ENCODE results near the gene OBSCN. TPM values are rescaled to one million over a fixed set of nuclear protein-coding genes. Genes with fewer than 3 reads are reported as not detected.

OBSCN gene, protein sequence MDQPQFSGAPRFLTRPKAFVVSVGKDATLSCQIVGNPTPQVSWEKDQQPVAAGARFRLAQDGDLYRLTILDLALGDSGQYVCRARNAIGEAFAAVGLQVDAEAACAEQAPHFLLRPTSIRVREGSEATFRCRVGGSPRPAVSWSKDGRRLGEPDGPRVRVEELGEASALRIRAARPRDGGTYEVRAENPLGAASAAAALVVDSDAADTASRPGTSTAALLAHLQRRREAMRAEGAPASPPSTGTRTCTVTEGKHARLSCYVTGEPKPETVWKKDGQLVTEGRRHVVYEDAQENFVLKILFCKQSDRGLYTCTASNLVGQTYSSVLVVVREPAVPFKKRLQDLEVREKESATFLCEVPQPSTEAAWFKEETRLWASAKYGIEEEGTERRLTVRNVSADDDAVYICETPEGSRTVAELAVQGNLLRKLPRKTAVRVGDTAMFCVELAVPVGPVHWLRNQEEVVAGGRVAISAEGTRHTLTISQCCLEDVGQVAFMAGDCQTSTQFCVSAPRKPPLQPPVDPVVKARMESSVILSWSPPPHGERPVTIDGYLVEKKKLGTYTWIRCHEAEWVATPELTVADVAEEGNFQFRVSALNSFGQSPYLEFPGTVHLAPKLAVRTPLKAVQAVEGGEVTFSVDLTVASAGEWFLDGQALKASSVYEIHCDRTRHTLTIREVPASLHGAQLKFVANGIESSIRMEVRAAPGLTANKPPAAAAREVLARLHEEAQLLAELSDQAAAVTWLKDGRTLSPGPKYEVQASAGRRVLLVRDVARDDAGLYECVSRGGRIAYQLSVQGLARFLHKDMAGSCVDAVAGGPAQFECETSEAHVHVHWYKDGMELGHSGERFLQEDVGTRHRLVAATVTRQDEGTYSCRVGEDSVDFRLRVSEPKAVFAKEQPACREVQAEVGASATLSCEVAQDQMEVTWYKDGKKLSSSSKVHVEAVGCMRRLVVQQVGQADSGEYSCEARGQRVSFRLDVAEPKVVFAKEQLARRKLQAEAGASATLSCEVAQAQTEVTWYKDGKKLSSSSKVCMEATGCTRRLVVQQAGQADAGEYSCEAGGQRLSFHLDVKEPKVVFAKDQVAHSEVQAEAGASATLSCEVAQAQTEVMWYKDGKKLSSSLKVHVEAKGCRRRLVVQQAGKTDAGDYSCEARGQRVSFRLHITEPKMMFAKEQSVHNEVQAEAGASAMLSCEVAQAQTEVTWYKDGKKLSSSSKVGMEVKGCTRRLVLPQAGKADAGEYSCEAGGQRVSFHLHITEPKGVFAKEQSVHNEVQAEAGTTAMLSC (N-terminal part only)
- total RNA-seq (2014; rRNA removed; shearing (Covaris generic)), result 0.06 and 0.87 TPM in 2 replicates

- H3K9me3 ChIP-seq (replicated peaks), result no peaks in the 10 kb centered on the region
- H3K27ac ChIP-seq, result no peak within 1 kb of the TSS
- H3K4me3 ChIP-seq, result no peak within 1 kb of the TSS
- H3K4me1 ChIP-seq (replicated peaks), result no peaks in the 10 kb centered on the region
- DNase-seq (ENCODE audit: low read depth in 1 of 2, low spot score in 2 of 2), result peak in 1 of 2 experiments; percentile 38
- no peaks in the 10 kb centered on the region for H3K36me3 ChIP-seq
- H3K27me3 ChIP-seq (replicated peaks), result 0 out of 2 replicates have a peak, but pooled peaks cover 3% of the 10 kb centered on the region
Observed at GRCh38 chr1:228207851-228208821, at the start of gene OBSCN. OBSCN (plus strand) TSS chr1:228208044; CDS start chr1:228211784, 3,740 bp downstream.

DNA sequence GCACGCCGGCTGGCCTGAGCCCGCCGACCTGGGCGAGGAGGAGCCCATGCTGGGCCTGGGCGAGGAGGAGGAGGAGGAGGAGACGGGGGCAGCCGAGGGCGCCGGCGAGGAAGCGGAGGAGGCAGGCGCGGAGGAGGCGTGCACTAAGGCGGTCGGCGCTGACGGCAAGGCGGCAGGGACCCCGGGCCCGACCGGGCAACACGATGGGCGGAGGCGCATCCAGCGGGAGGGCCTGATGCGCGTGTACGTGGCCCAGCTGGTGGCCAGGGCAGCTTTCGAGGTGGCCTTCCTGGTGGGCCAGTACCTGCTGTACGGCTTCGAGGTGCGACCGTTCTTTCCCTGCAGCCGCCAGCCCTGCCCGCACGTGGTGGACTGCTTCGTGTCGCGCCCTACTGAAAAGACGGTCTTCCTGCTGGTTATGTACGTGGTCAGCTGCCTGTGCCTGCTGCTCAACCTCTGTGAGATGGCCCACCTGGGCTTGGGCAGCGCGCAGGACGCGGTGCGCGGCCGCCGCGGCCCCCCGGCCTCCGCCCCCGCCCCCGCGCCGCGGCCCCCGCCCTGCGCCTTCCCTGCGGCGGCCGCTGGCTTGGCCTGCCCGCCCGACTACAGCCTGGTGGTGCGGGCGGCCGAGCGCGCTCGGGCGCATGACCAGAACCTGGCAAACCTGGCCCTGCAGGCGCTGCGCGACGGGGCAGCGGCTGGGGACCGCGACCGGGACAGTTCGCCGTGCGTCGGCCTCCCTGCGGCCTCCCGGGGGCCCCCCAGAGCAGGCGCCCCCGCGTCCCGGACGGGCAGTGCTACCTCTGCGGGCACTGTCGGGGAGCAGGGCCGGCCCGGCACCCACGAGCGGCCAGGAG, 49.5 kb upstream of the OBSCN start:
- H3K9me3 ChIP-seq (replicated peaks), result no peaks in the 10 kb centered on the region
- no peaks in the 10 kb centered on the region for H3K4me1 ChIP-seq (replicated peaks)
- no peak for DNase-seq (ENCODE audit: low read depth in 1 of 2, low spot score in 2 of 2)

GRCh38 chr1:228159008-228159665, 48.7 kb upstream of the OBSCN start:
- DNase-seq (ENCODE audit: low read depth in 1 of 2, low spot score in 2 of 2), result no peak
- no peaks in the 10 kb centered on the region for H3K36me3 ChIP-seq
- H3K9me3 ChIP-seq (replicated peaks), result no peaks in the 10 kb centered on the region
- H3K4me3 ChIP-seq, result no peak overlapping the region
- H3K27me3 ChIP-seq (replicated peaks), result no peaks in the 10 kb centered on the region
- no peak overlapping the region for H3K27ac ChIP-seq
- H3K4me1 ChIP-seq (replicated peaks), result no peaks in the 10 kb centered on the region

More for the DNA sequence above, 49.5 kb upstream of the OBSCN start:
- Histone ChIP-seq H3K27ac (no peak overlapping the region), H3K27me3 (replicated peaks) (no peaks in the 10 kb centered on the region), H3K4me3 (no peak overlapping the region), H3K36me3 (no peaks in the 10 kb centered on the region)

GRCh38 chr1:228160201-228160761, 47.6 kb upstream of the OBSCN start:
- Histone ChIP-seq H3K27me3 (replicated peaks) (no peaks in the 10 kb centered on the region), H3K4me1 (replicated peaks) (0 out of 2 replicates have a peak, but pooled peaks cover 3% of the 10 kb centered on the region)
- no peak for DNase-seq (ENCODE audit: low read depth in 1 of 2, low spot score in 2 of 2)

DNA sequence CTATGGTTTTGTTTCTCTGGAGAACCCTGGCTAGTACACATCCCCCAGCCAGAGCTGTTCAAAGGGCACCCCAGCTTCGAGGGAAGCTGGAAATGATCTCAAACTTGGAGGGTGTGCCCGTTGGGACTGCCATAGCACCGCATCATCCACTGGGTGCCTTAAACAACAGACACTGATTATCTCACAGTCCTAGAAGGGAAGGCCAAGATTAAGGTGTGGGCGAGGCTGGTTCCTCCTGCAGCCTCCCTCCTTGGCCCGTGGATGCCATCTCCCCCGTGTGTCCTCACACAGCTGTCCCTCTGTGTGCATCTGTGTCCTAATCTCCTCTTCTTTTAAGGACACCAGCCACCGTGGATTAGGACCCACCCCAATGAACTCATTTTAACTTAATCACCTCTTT, 46.5 kb upstream of the OBSCN start:
- Histone ChIP-seq H3K27ac (no peak overlapping the region), H3K4me3 (no peak overlapping the region), H3K9me3 (replicated peaks) (no peaks in the 10 kb centered on the region), H3K27me3 (replicated peaks) (no peaks in the 10 kb centered on the region), H3K36me3 (peaks cover 3% of the 10 kb centered on the region), H3K4me1 (replicated peaks) (peaks cover 4% of the 10 kb centered on the region)
- no peak for DNase-seq (ENCODE audit: low read depth in 1 of 2, low spot score in 2 of 2)

More at GRCh38 chr1:228160201-228160761, 47.6 kb upstream of the OBSCN start:
- Histone ChIP-seq H3K9me3 (replicated peaks) (no peaks in the 10 kb centered on the region), H3K27ac (no peak overlapping the region), H3K36me3 (no peaks in the 10 kb centered on the region), H3K4me3 (no peak overlapping the region)

- H3K4me1 ChIP-seq (replicated peaks), result peaks cover 9% of the 10 kb centered on the region
- H3K27me3 ChIP-seq (replicated peaks), result no peaks in the 10 kb centered on the region
- H3K4me3 ChIP-seq, result no peak overlapping the region
- H3K9me3 ChIP-seq (replicated peaks), result no peaks in the 10 kb centered on the region
- H3K27ac ChIP-seq, result no peak overlapping the region
- no peak for DNase-seq (ENCODE audit: low read depth in 1 of 2, low spot score in 2 of 2)
- H3K36me3 ChIP-seq, result peaks cover 3% of the 10 kb centered on the region
Observed at GRCh38 chr1:228161866-228162265, 46.0 kb upstream of the OBSCN start.

- DNase-seq (ENCODE audit: low read depth in 1 of 2, low spot score in 2 of 2), result no peak
- Histone ChIP-seq H3K27ac (no peak overlapping the region), H3K4me1 (replicated peaks) (peaks cover 10% of the 10 kb centered on the region), H3K9me3 (replicated peaks) (no peaks in the 10 kb centered on the region), H3K36me3 (peaks cover 3% of the 10 kb centered on the region), H3K27me3 (replicated peaks) (no peaks in the 10 kb centered on the region), H3K4me3 (no peak overlapping the region)
Observed at GRCh38 chr1:228162286-228163006, 45.4 kb upstream of the OBSCN start.

DNA sequence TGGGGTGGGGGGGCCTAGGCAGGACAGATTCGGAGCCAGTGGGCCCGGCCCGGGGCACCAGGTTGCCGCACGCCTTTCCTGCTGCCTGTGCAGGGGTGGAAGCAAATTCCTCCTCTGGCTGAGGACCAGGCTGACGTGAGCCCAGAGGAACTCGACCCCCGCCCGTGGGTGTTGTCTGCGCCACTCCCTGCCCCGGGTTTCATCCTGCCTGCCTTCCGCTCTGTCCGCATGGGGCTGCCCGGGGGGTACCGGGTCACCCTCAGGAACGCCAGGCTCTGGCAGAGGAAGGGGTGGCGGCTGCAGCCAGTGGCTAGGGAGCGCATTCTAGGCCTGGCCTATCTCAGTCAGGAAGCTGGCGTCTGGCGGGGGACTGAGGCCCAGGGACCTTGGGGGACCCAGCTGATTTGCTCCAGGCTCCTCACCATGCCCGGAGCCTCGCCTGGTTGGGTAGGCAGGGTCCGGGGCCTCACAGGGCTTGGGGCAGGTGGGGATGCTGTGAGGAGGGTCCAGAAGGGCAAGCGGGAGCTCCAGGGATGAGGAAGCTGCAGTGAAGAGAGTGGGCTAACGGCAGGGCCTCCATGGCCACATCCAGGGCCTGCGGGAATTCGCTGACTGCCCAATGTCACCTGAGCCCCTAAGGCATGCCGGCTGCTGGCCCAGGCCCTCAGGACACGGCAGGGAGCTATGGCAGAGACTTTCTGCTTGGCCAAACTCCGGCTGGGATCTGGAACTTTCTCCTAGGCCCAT, 44.7 kb upstream of the OBSCN start:
- DNase-seq (ENCODE audit: low read depth in 1 of 2, low spot score in 2 of 2), result no peak
- Histone ChIP-seq H3K27me3 (replicated peaks) (no peaks in the 10 kb centered on the region), H3K27ac (no peak overlapping the region), H3K9me3 (replicated peaks) (no peaks in the 10 kb centered on the region), H3K36me3 (peaks cover 3% of the 10 kb centered on the region), H3K4me1 (replicated peaks) (peaks cover 10% of the 10 kb centered on the region), H3K4me3 (no peak overlapping the region)

DNA sequence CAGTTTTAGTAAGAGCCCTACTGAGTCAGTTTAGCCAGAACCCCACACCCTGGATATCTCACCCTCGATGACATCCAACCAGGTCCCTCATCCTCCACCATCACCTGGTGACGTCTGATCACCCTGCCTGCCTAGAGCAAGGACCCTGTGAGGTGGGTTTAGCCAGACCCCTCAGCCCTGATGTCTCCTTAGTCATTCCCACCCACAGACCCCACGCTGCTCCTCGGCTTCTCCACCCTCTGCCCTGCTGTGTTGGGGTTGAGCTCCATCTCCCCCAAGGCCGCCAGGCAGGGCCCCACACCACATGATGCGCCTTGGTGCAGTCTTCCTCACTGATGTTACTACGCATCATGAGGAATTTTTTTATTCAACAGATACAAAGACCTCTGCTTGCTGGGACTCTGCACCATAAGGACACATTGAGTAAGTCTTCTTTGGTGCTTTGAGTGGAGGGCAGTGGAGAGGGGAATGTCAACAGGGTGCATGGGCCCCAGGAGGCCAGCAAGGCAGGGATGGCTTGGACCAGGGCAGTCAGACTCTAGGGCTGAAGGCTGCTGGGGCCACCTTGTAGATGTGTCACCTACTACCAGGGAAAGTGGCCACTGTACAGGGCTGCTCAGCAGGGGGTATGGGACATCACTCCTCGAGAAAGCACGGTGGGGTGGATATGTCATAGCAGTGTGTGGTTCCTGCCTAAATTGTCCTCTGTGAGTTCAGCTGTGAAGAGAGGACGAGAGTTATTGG, 43.9 kb upstream of the OBSCN start:
- no peak overlapping the region for H3K27ac ChIP-seq

More for the DNA sequence above, 43.9 kb upstream of the OBSCN start:
- H3K27me3 ChIP-seq (replicated peaks), result no peaks in the 10 kb centered on the region
- H3K4me3 ChIP-seq, result no peak overlapping the region
- peaks cover 3% of the 10 kb centered on the region for H3K36me3 ChIP-seq
- no peaks in the 10 kb centered on the region for H3K9me3 ChIP-seq (replicated peaks)
- no peak for DNase-seq (ENCODE audit: low read depth in 1 of 2, low spot score in 2 of 2)
- H3K4me1 ChIP-seq (replicated peaks), result peaks cover 10% of the 10 kb centered on the region

Data from SJSA1 (cell line).